Activated naive CD4-positive, alpha-beta T cell treated with anti-CD3 and anti-CD28 coated beads, Interleukin-2, amount 50 U/mL, for 24 hours (primary cell): ENCODE results near the gene PRKCD.

Experiments used
- H3K27ac Mint-ChIP-seq: one replicate; pipeline ENCODE4 v1.8.0; 2021; ENCODE audit warnings: mild to moderate bottlenecking, mixed read lengths
- H3K27me3 Mint-ChIP-seq: one replicate; pipeline ENCODE4 v1.8.0; 2021; ENCODE audit warnings: mixed read lengths
- H3K36me3 Mint-ChIP-seq: one replicate; pipeline ENCODE4 v1.8.0; 2021; ENCODE audit warnings: mixed read lengths
- H3K4me1 Mint-ChIP-seq: one replicate; pipeline ENCODE4 v1.8.0; 2021; ENCODE audit warnings: mixed read lengths
- H3K4me3 Mint-ChIP-seq: one replicate; pipeline ENCODE4 v1.8.0; 2021; ENCODE audit warnings: mild to moderate bottlenecking, mixed read lengths
- H3K9me3 Mint-ChIP-seq: one replicate; pipeline ENCODE4 v1.8.0; 2021; ENCODE audit warnings: mixed read lengths

Gene PRKCD

GRCh38 chr3:53185761-53186465 is 24.9 kb downstream of the PRKCD start:
- Mint-ChIP-seq H3K4me1 (no peaks in the 10 kb centered on the region), H3K27ac (no peak overlapping the region), H3K27me3 (no peaks in the 10 kb centered on the region), H3K9me3 (no peaks in the 10 kb centered on the region), H3K4me3 (no peak overlapping the region), H3K36me3 (peaks cover 7% of the 10 kb centered on the region)

DNA sequence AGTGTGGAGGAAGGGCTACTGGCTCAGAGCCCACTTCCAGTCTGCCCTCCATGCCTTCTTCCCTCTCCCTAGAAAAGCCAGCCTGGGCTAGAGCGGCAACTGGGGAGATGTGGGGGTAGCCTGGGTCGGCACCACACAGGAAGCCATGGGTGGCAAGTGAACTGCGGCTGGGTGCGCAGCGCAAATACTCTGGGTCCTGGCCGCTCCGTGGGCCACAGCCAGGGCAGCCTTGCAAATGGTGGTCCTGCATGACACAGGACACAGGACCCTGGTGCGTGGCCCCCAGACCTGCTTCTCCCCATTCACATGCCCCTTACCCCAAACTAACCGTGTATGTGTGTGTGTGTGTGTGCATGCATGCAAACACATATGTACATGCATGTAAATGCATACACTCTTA is 25.7 kb downstream of the PRKCD start:
- no peaks in the 10 kb centered on the region for H3K9me3 Mint-ChIP-seq
- peaks cover 7% of the 10 kb centered on the region for H3K36me3 Mint-ChIP-seq
- no peaks in the 10 kb centered on the region for H3K4me1 Mint-ChIP-seq
- no peak overlapping the region for H3K4me3 Mint-ChIP-seq
- H3K27ac Mint-ChIP-seq: no peak overlapping the region
- no peaks in the 10 kb centered on the region for H3K27me3 Mint-ChIP-seq

DNA sequence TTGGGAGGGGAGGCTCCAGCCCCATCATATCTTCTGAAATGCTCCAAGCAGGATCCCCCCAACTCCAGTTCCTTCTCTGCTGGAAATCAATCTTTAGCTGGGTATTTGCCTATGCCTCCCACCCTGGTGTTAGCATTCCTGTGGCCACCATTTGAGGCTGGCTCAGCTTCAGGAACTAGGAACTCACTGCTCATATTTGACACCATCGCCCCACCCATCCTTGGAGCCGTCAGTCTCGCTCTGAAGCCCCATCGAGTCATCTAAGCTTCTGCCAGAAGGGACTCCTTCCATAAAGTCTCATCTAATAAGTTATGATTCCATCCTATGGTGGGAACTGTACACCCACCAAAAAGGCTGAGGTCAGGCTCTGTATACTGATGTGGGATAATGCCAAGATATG is 26.4 kb downstream of the PRKCD start:
- H3K9me3 Mint-ChIP-seq: no peaks in the 10 kb centered on the region
- no peak overlapping the region for H3K4me3 Mint-ChIP-seq
- no peaks in the 10 kb centered on the region for H3K4me1 Mint-ChIP-seq
- no peaks in the 10 kb centered on the region for H3K27me3 Mint-ChIP-seq
- H3K36me3 Mint-ChIP-seq: peaks cover 7% of the 10 kb centered on the region
- H3K27ac Mint-ChIP-seq: no peak overlapping the region

GRCh38 chr3:53188136-53188685 is 27.2 kb downstream of the PRKCD start:
- Mint-ChIP-seq H3K4me3 (no peak overlapping the region), H3K9me3 (no peaks in the 10 kb centered on the region), H3K4me1 (no peaks in the 10 kb centered on the region), H3K36me3 (peaks cover 7% of the 10 kb centered on the region), H3K27me3 (no peaks in the 10 kb centered on the region), H3K27ac (no peak overlapping the region)

GRCh38 chr3:53188720-53189119 is 27.7 kb downstream of the PRKCD start:
- Mint-ChIP-seq H3K4me1 (no peaks in the 10 kb centered on the region), H3K9me3 (no peaks in the 10 kb centered on the region), H3K36me3 (peaks cover 7% of the 10 kb centered on the region), H3K4me3 (no peak overlapping the region), H3K27ac (no peak overlapping the region), H3K27me3 (no peaks in the 10 kb centered on the region)

- Mint-ChIP-seq H3K27me3 (no peaks in the 10 kb centered on the region), H3K4me3 (no peak overlapping the region), H3K36me3 (peaks cover 7% of the 10 kb centered on the region), H3K27ac (no peak overlapping the region), H3K9me3 (no peaks in the 10 kb centered on the region), H3K4me1 (no peaks in the 10 kb centered on the region)
Measured at GRCh38 chr3:53189276-53189675, 28.3 kb downstream of the PRKCD start.

DNA sequence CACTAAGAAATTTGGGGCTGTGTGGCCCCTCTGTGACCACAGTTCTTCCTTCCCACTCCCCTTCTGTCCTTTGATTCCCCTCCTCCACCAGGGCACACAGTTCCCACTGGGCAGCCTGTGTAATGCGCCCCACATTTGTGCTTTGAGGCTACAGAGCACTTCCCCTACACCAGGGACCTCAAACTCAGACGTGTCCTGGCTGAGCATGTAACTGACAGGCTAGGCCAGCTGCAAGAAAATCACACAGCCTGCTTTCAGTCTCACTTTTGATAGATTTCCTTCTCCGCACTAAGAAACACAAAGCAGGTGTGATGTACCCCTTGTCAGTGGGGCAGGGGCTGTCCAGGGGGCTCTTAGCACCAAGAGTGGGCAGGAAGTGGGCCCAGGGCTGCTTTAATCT is 29.6 kb downstream of the PRKCD start:
- Mint-ChIP-seq H3K4me1 (peaks cover 4% of the 10 kb centered on the region), H3K27ac (no peak overlapping the region), H3K4me3 (no peak overlapping the region), H3K36me3 (peaks cover 4% of the 10 kb centered on the region), H3K9me3 (no peaks in the 10 kb centered on the region), H3K27me3 (no peaks in the 10 kb centered on the region)

DNA sequence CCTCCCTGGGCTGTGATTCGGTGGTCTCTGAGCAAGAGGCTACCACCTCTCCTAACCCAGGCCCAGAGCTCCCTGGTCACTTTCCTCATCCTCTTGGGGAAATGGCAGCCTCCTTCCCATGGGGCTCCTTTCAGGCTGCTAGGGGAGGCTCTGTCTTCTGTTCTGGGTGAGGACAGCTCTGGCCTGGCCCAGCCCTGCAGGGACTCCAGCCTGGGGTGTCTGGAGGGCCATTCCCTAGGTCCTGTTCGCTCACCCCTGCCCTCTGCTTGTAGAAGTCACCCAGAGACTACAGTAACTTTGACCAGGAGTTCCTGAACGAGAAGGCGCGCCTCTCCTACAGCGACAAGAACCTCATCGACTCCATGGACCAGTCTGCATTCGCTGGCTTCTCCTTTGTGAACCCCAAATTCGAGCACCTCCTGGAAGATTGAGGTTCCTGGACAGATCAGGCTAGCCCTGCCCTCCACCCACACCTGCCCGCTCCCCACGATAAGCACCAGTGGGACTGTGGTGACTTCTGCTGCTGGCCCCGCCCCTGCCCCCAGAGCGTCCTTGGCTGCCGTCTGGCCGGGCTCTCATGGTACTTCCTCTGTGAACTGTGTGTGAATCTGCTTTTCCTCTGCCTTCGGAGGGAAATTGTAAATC is 30.9 kb downstream of the PRKCD start:
- no peaks in the 10 kb centered on the region for H3K9me3 Mint-ChIP-seq
- peaks cover 4% of the 10 kb centered on the region for H3K4me1 Mint-ChIP-seq
- no peak overlapping the region for H3K27ac Mint-ChIP-seq
- H3K4me3 Mint-ChIP-seq: no peak overlapping the region
- H3K27me3 Mint-ChIP-seq: no peaks in the 10 kb centered on the region
- peaks cover 4% of the 10 kb centered on the region for H3K36me3 Mint-ChIP-seq

DNA sequence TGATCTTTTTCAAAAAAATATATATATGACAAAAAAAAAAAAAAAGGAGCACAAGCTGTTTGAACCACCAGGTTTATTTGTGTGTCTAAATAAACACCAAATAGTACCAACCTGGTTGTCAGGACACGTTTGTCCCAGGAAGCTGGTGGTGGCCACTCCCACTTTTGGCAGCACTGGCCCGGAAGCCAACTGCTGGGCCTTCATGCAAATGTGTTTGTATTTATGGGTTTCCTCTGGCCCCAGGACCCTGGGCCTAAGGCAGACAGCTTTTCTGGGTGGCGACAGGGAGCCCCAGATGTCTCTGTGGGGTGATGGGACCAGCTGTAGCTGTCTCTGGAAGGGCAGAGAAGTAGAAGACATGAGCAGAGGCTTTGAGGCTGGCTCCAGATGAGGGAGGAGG is 31.6 kb downstream of the PRKCD start:
- Mint-ChIP-seq H3K27me3 (no peaks in the 10 kb centered on the region), H3K4me1 (peaks cover 4% of the 10 kb centered on the region), H3K9me3 (no peaks in the 10 kb centered on the region), H3K36me3 (peaks cover 4% of the 10 kb centered on the region), H3K27ac (no peak overlapping the region), H3K4me3 (no peak overlapping the region)

DNA sequence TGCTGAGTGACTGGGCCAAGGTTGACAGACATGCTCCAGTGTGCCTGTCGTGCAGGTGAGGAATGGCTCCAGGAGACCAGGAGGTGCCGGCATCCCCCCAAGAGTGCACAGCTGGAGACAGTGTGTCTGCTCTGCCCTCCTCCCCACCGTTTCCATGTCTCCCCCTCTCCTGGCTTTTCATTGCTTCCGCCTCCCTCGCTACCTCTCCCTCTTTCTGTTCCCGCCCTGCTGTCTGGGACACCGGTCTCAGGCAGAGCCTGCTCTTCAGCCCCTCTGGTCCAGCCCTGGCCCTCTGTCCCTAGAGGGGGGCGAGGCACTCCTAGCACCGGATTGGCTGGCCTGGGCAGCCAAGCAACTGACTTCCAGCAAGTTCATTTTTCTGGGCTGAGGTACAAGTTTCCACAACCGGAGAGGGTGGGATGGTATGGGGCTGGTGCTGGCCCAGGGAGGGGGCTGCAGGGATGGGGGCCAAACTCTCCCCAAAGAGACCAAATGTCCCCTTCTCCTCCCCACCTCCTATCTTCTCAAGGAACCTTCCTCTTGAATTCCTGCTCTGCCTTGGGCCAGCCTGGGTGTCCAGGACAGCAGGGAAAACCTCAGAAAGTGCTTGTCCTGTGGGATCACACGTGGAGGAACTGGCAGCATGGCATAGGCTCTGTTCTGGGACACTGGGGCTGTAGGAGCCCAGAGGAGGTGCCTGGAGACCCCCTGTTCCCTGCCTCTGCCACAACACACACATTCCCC is 32.6 kb downstream of the PRKCD start:
- Mint-ChIP-seq H3K4me1 (peaks cover 4% of the 10 kb centered on the region), H3K9me3 (no peaks in the 10 kb centered on the region), H3K4me3 (no peak overlapping the region), H3K27me3 (no peaks in the 10 kb centered on the region), H3K27ac (no peak overlapping the region), H3K36me3 (peaks cover 4% of the 10 kb centered on the region)

DNA sequence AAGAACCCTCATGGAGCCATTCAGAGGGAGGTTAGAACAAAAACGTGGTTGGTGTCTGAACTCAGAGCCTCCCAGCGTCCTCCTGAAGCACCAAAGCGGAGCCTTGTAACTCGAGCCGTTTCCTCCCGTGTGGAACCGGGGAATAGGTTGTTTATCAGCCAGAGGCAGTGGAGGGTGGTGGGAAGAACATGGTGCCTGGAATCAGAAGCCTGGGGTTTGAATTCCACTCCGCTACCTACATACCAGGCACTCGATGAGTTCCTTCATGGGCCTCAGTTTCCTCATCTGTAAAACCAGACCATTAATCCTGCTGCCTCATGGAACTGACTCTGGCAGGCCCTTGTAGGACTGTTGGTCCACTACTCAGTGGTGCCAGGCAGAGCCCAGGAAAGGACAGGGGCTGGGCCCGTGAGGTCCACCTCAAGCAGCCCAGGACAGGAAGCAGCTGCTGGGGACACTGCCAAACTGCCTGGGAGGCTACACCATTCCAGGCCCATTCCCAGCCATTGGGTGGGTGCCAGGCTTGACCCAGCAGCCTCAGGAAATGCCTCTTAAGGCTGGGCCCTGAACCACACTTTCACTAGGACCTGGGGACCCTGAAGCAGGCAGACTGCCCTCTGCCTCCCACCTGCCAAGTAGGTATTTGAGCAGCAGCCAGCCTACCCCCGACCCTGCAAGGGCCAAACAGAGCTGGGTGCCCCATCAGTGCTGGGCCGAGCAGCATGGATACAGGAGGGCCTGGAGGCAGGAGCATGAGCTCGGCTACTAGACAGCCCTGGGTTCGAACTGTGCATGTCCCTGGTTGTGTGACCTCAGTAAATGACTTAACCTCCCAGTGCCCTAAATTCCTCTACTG is 33.4 kb downstream of the PRKCD start:
- no peaks in the 10 kb centered on the region for H3K9me3 Mint-ChIP-seq
- H3K27ac Mint-ChIP-seq: no peak overlapping the region
- H3K36me3 Mint-ChIP-seq: peaks cover 4% of the 10 kb centered on the region
- H3K27me3 Mint-ChIP-seq: no peaks in the 10 kb centered on the region
- H3K4me3 Mint-ChIP-seq: no peak overlapping the region
- H3K4me1 Mint-ChIP-seq: peaks cover 4% of the 10 kb centered on the region

DNA sequence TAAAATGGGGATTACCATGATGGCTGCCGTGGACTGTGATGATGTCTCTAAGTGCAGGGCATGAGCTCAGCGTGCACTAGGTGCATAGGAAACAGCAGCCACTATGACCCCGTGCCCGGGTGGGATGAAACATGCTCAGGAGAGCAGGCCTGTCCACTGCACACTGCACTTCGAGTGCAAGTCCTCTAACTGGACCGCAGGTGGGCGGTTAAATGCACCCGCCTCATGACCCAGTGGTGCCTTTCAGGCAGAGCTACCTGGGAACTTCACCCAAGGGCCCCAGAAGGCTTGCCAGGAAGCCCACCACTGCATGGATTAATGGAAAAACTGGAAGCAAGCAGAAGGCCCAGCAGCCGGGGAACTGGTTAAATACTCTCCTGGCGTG is 34.0 kb downstream of the PRKCD start:
- no peak overlapping the region for H3K4me3 Mint-ChIP-seq
- no peaks in the 10 kb centered on the region for H3K27me3 Mint-ChIP-seq
- H3K4me1 Mint-ChIP-seq: peaks cover 4% of the 10 kb centered on the region
- H3K9me3 Mint-ChIP-seq: no peaks in the 10 kb centered on the region
- peaks cover 2% of the 10 kb centered on the region for H3K36me3 Mint-ChIP-seq
- no peak overlapping the region for H3K27ac Mint-ChIP-seq

GRCh38 chr3:53195602-53196574 is 34.9 kb downstream of the PRKCD start:
- Mint-ChIP-seq H3K9me3 (no peaks in the 10 kb centered on the region), H3K27ac (no peak overlapping the region), H3K4me3 (no peak overlapping the region), H3K36me3 (no peaks in the 10 kb centered on the region), H3K27me3 (no peaks in the 10 kb centered on the region), H3K4me1 (peaks cover 4% of the 10 kb centered on the region)

DNA sequence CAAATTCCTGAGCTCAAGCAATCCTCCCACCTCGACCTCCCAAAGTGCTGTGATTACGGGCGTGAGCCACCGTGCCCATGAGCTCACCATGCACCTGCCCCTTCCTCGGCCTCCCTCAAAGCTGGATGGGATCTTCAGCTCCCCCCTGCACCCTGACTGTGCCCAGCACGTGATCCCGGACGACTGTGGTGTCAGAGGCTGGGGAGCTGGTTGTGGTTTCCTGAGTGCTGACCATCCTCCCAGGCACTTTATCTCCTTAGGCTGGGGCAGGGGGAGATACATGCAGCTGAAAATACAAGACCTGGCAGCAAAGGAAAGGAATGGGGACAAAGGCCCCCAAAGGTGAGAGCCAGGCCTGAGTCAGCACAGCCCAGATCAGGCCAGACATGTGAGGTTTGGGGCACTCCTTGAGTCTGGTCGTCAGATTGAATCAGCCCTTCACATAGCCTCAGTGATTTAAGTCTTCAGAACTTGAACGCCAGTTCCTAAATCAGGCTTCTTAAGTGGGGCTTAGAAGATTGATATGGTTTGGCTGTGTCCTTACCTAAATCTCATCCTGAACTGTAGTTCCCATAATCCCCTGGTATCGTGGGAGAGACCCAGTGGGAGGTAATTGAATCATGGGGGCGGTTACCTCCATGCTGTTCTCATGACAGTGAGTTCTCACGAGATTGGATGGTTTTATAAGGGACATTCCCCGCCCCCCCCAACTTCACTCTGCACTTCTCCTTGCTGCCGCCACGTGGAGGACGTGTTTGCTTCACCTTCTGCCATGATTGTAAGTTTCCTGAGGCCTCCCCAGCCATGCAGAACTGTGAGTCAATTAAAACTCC is 35.8 kb downstream of the PRKCD start:
- Mint-ChIP-seq H3K36me3 (no peaks in the 10 kb centered on the region), H3K4me3 (no peak overlapping the region), H3K9me3 (no peaks in the 10 kb centered on the region), H3K4me1 (peaks cover 4% of the 10 kb centered on the region), H3K27ac (peak overlapping the region; percentile 11), H3K27me3 (no peaks in the 10 kb centered on the region)
